ENCODE data around the gene STK38L. TPM values are rescaled to one million over a fixed set of nuclear protein-coding genes. Genes with fewer than 3 reads are reported as not detected.

STK38L gene
- 283 and 300 TPM in 2 replicates for total RNA-seq (2013; cell fraction: nucleolus; rRNA removed)
- total RNA-seq (2014; rRNA removed) (92.7 and 120 TPM in 2 replicates), total RNA-seq (2014; rRNA removed; fragmentation: Illumina TruSeq; extraction: Trizol) (130 and 131 TPM in 2 replicates), total RNA-seq (2021) (110 and 131 TPM in 2 replicates), polyA plus RNA-seq (2011; rRNA removed) (121 and 218 TPM in 2 replicates), polyA plus RNA-seq (2014; fragmentation: Illumina TruSeq; extraction: Trizol) (134 and 173 TPM in 2 replicates), polyA plus RNA-seq (2014; fragmentation: Nextera tagmentation; extraction: Ambion mirVana) (10 to 100 TPM; 43.0 to 50.2 TPM), polyA plus RNA-seq (2014; rRNA removed) (76.8 and 90.8 TPM in 2 replicates), polyA plus RNA-seq (2016; fragmentation: Nextera tagmentation; extraction: Ambion mirVana) (100 to 1,000 TPM; 144 to 154 TPM), polyA minus RNA-seq (2011; rRNA and poly(A)+ RNA removed) (41.8 and 75.6 TPM in 2 replicates), Bru-seq, nascent RNA (percentile 98 among the genes with signal in this experiment), BruChase-seq, experiment 1, labeled RNA remaining after a 6-hour chase (percentile 90 among the genes with signal in this experiment), BruChase-seq, experiment 2, labeled RNA remaining after a 2-hour chase (percentile 94 among the genes with signal in this experiment)
- 19.4 TPM for polyA plus RNA-seq (2011; ENCODE audit: low read depth)
- polyA plus RNA-seq (2011; cell fraction: cytosol; rRNA removed): 24.3 and 29.2 TPM in 2 replicates
- 70.9 and 75.1 TPM in 2 replicates for polyA plus RNA-seq (2011; cell fraction: nucleus; rRNA removed)
- polyA plus RNA-seq (2012): 40.8 and 44.4 TPM in 2 replicates
- 35.9 and 43.5 TPM in 2 replicates for polyA minus RNA-seq (2011; cell fraction: cytosol; rRNA and poly(A)+ RNA removed)
- 36.5 and 60.8 TPM in 2 replicates for polyA minus RNA-seq (2011; cell fraction: nucleus; rRNA and poly(A)+ RNA removed)
- long read RNA-seq, experiment 1, full-length matches to known transcripts: 30 of 52 reads
- long read RNA-seq, experiment 1, partial matches to known transcripts: 5 of 52 reads
- long read RNA-seq, experiment 1, other reads (novel, unspliced or antisense): 17 of 52 reads
- long read RNA-seq, experiment 2, full-length matches to known transcripts: 199 of 331 reads
- long read RNA-seq, experiment 2, partial matches to known transcripts: 45 of 331 reads
- long read RNA-seq, experiment 2, other reads (novel, unspliced or antisense): 87 of 331 reads

- no TSS peak for BruUV-seq (replicated peaks)
- H3K4me1 ChIP-seq (ENCODE audit: control insufficient read depth, insufficient read depth, low read length): peaks cover 13% of the 10 kb centered on the region; the same call in 1 of the 2 replicates
- ATAC-seq (peak; percentile 90), DNase-seq (ENCODE audit: low read depth, low spot score) (peak; percentile 86), FAIRE-seq (peak; percentile 23)
- H2AFZ ChIP-seq (ENCODE audit: control insufficient read depth, low read depth, low read length): peak within 1 kb of the TSS; percentile 96
- 3% methylated on average over 68 of the region's 69 CpGs for WGBS (ENCODE audit: insufficient coverage, insufficient replicate concordance, low lambda C conversion rate, missing lambda C conversion rate)
- H3K4me2 ChIP-seq (ENCODE audit: control insufficient read depth, insufficient read depth): peak within 1 kb of the TSS; percentile 85
- H3K36me3 ChIP-seq (ENCODE audit: control insufficient read depth in 2 of 2, insufficient read depth in 2 of 2, low read length in 1 of 2): peaks cover 0 to 2% of the 10 kb centered on the region in 2 experiments; a peak in 1 of 4 replicates
- H3K4me3 ChIP-seq: peak within 1 kb of the TSS; percentile 86
- H3K9ac ChIP-seq (ENCODE audit: control insufficient read depth, insufficient read depth, low read length): peak within 1 kb of the TSS; percentile 99
- peak within 1 kb of the TSS; percentile 93 for H3K27ac ChIP-seq (ENCODE audit: control insufficient read depth, insufficient read depth)
- no peaks in the 10 kb centered on the region for H4K20me1 ChIP-seq (ENCODE audit: control insufficient read depth, insufficient read depth)
- in situ Hi-C loops (cut with MboI): no loop called here
- ChIA-PET POLR2A (interaction anchor here (0.7 to 5.5 kb wide), 20 partner anchors 11 to 233 kb away, joined by 3 to 45 read pairs (median 6); partner anchors contain the start of gene BMAL2), SMC1A (ENCODE audit: uncharacterized antibody, unreplicated experiment) (interaction anchor here (0.6 to 20.4 kb wide), 24 partner anchors 10 to 228 kb away, joined by 3 to 491 read pairs (median 6); partner anchors contain the start of gene BMAL2), RAD21 (ENCODE audit: unreplicated experiment) (interaction anchor here (0.8 to 21.5 kb wide), 20 partner anchors 9 to 276 kb away, joined by 3 to 282 read pairs (median 6); partner anchors contain the start of gene MED21), CTCF (interaction anchor here (0.7 to 14.4 kb wide), 8 partner anchors 17 to 229 kb away, joined by 3 to 179 read pairs (median 7); no protein-coding TSS in a partner anchor)
- peaks cover 2% of the 10 kb centered on the region; the same call in 2 of the 3 replicates for H3K9me3 ChIP-seq (replicated peaks; ENCODE audit: control insufficient read depth, insufficient read depth, low read length)
- H3K27me3 ChIP-seq (replicated peaks in 1 of 2; ENCODE audit: control insufficient read depth in 2 of 2, insufficient read depth in 2 of 2, low read length in 1 of 2): no peaks in the 10 kb centered on the region
- H3K79me2 ChIP-seq (ENCODE audit: control insufficient read depth, insufficient read depth, low read length): peaks cover 50% of the 10 kb centered on the region
- intact Hi-C loops (cut with micrococcal nuclease; ENCODE audit: unreplicated experiment): loop anchor here (1.0 to 10.0 kb wide), 9 partner anchors 23 to 309 kb away; partner anchors contain the start of genes FGFR1OP2, INTS13 and TM7SF3
- TF ChIP-seq SMAD1 (IDR thresholded peaks at IDR 0.05; ENCODE audit: low read depth, partially characterized antibody) (no peak), MEF2A (IDR thresholded peaks at IDR 0.05; ENCODE audit: insufficient read depth, low read depth, low read length) (0 out of 2 replicates have a peak, but pooled peaks have one; percentile 17), BRCA1 (IDR thresholded peaks at IDR 0.05; ENCODE audit: low read depth, low read length) (peak; percentile 65), HDAC2 (IDR thresholded peaks at IDR 0.05) (no peak), E2F8 (IDR thresholded peaks at IDR 0.05; ENCODE audit: low read depth, partially characterized antibody) (peak; percentile 65), BACH1 (IDR thresholded peaks at IDR 0.05; ENCODE audit: borderline replicate concordance) (peak; percentile 91), HDGF (IDR thresholded peaks at IDR 0.05) (peak; percentile 93), POLR2AphosphoS5 (IDR thresholded peaks at IDR 0.05; ENCODE audit: low read length) (peak; percentile 95), RFX5 (IDR thresholded peaks at IDR 0.05; ENCODE audit: low read depth, low read length) (no peak), EP300 (IDR thresholded peaks at IDR 0.05; ENCODE audit: borderline replicate concordance in 1 of 2, control insufficient read depth in 1 of 2, low read depth in 2 of 2, low read length in 2 of 2) (peak in 1 of 2 experiments; percentile 29; a peak in 1 of 4 replicates), RCOR1 (conservative IDR thresholded peaks at IDR 0.05; ENCODE audit: low read depth, low read length) (peak; percentile 83; the same call in 1 of the 2 replicates), ZNF384 (IDR thresholded peaks at IDR 0.05; ENCODE audit: borderline replicate concordance, low read depth, low read length) (no peak), GATAD2B (conservative IDR thresholded peaks at IDR 0.05; ENCODE audit: low read depth) (peak; percentile 82), SRF (IDR thresholded peaks at IDR 0.05; ENCODE audit: low read depth in 2 of 2, low read length in 2 of 2) (0 out of 4 replicates have a peak, but pooled peaks of 1 of the 2 experiments have one; percentile 31), ASH2L (IDR thresholded peaks at IDR 0.05; ENCODE audit: borderline replicate concordance, low read depth) (no peak)
Measured at GRCh38 chr12:27243804-27244688, at the start of gene STK38L. Gene STK38L (plus strand): TSS chr12:27244286. CDS start chr12:27297721, 53,435 bp downstream.

Data from GM12878 (cell line).